ENCODE results near the gene CHAC1.

GRCh38 chr15:40986820-40987219 is 33.5 kb downstream of the CHAC1 start:
- TF ChIP-seq, protein P1, sequence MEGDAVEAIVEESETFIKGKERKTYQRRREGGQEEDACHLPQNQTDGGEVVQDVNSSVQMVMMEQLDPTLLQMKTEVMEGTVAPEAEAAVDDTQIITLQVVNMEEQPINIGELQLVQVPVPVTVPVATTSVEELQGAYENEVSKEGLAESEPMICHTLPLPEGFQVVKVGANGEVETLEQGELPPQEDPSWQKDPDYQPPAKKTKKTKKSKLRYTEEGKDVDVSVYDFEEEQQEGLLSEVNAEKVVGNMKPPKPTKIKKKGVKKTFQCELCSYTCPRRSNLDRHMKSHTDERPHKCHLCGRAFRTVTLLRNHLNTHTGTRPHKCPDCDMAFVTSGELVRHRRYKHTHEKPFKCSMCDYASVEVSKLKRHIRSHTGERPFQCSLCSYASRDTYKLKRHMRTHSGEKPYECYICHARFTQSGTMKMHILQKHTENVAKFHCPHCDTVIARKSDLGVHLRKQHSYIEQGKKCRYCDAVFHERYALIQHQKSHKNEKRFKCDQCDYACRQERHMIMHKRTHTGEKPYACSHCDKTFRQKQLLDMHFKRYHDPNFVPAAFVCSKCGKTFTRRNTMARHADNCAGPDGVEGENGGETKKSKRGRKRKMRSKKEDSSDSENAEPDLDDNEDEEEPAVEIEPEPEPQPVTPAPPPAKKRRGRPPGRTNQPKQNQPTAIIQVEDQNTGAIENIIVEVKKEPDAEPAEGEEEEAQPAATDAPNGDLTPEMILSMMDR (IDR thresholded peaks at IDR 0.05), result no peak
- no peak for TF ChIP-seq POLR2AphosphoS5 (IDR thresholded peaks at IDR 0.05)
- no peak for TF ChIP-seq POLR2A (IDR thresholded peaks at IDR 0.05)

All from breast epithelium (tissue), 3 donors.